ENCODE results near the gene ADAMTS7. TPM values are rescaled to one million over a fixed set of nuclear protein-coding genes. Genes with fewer than 3 reads are reported as not detected.
"Not testable (repeated sequence)": the region's sequence is repeated elsewhere in the genome, so short reads cannot be mapped to it uniquely, and the experiment has no call there.

The ADAMTS7 gene
- total and polyA plus RNA-seq, 2 of the 8 experiments (the other 6 are each of a cell fraction or from before 2014, with no cell fraction given) = 27.9 to 45.2 TPM

GRCh38 chr15:78773765-78774450, 37.4 kb downstream of the ADAMTS7 start:
- 93% methylated on average over 12 of the region's 25 CpGs; no CpG with 5 or more reads in 1 of the 2 experiments for WGBS, 2 experiments (ENCODE audit: extremely low coverage in 1 of 2, insufficient coverage in 1 of 2, insufficient read length in 1 of 2, insufficient replicate concordance in 2 of 2, low coverage in 1 of 2, low lambda C conversion rate in 2 of 2, missing lambda C conversion rate in 1 of 2)
- not testable (repeated sequence) for DNase-seq (ENCODE audit: low read depth in 1 of 2, low spot score in 2 of 2); H4K5ac ChIP-seq (ENCODE audit: insufficient read length, low read depth, low read length); H2BK15ac ChIP-seq (ENCODE audit: low read length); H2AFZ ChIP-seq (ENCODE audit: low read length); H3K4me2 ChIP-seq (ENCODE audit: insufficient read depth in 1 of 2, low read depth in 2 of 2, low read length in 2 of 2); H2AK5ac ChIP-seq (ENCODE audit: low read depth, low read length); H3K14ac ChIP-seq (ENCODE audit: insufficient read length); H3K23me2 ChIP-seq (ENCODE audit: low read depth, low read length); H3K79me1 ChIP-seq (ENCODE audit: low read depth, low read length); H3K23ac ChIP-seq (ENCODE audit: insufficient read length); H2BK120ac ChIP-seq (replicated peaks; ENCODE audit: low read depth, low read length); H2BK5ac ChIP-seq (ENCODE audit: low read depth, low read length); H3K4ac ChIP-seq (replicated peaks; ENCODE audit: insufficient read length, low read depth, low read length); H3K9me3 ChIP-seq (ENCODE audit: insufficient read depth in 2 of 2, low read depth in 1 of 2, low read length in 1 of 2); H3K36me3 ChIP-seq (ENCODE audit: control insufficient read depth in 2 of 4, insufficient read depth in 4 of 4, low read length in 3 of 4); H3K18ac ChIP-seq (ENCODE audit: extremely low read depth, low read length); H4K20me1 ChIP-seq (replicated peaks in 1 of 2; ENCODE audit: control insufficient read depth in 1 of 2, insufficient read depth in 2 of 2, low read length in 2 of 2); H3K9ac ChIP-seq (replicated peaks in 1 of 4; ENCODE audit: extremely low read depth in 1 of 4, low read depth in 3 of 4, low read length in 3 of 4); FAIRE-seq; H4K8ac ChIP-seq (ENCODE audit: extremely low read depth, insufficient read depth, low read length); H3K4me1 ChIP-seq (replicated peaks in 1 of 4; ENCODE audit: control insufficient read depth in 3 of 4, insufficient read depth in 4 of 4, low read length in 3 of 4); H3K79me2 ChIP-seq (ENCODE audit: control insufficient read depth in 1 of 2, insufficient read depth in 2 of 2, low read length in 2 of 2); H3K56ac ChIP-seq (replicated peaks; ENCODE audit: insufficient read length, low read depth, low read length); H4K91ac ChIP-seq (replicated peaks; ENCODE audit: insufficient read length, low read length); H3K27me3 ChIP-seq (replicated peaks in 1 of 4; ENCODE audit: control insufficient read depth in 3 of 4, extremely low read depth in 1 of 4, insufficient read depth in 3 of 4, low read length in 3 of 4); H2BK20ac ChIP-seq (ENCODE audit: low read length); H3K27ac ChIP-seq (ENCODE audit: low read depth, low read length); H3K4me3 ChIP-seq (ENCODE audit: extremely low read depth in 1 of 4, insufficient read depth in 2 of 4, low read depth in 3 of 4, low read length in 4 of 4); H2BK12ac ChIP-seq (ENCODE audit: low read depth, low read length)
- CTCF ChIA-PET (ENCODE audit: partially characterized antibody) = interaction anchor here (0.5 to 1.0 kb wide), 2 partner anchors 35 to 88 kb away, joined by 3 read pairs; no protein-coding TSS in a partner anchor
- POLR2A ChIA-PET (ENCODE audit: partially characterized antibody) = interaction anchor here (1.2 kb wide), 1 partner anchor 27 kb away, joined by 3 read pairs; no protein-coding TSS in a partner anchor

Measured in H1 (cell line).